Measurements from ENCODE around the gene GRK4. TPM values are rescaled to one million over a fixed set of nuclear protein-coding genes. Genes with fewer than 3 reads are reported as not detected.
"Not testable (repeated sequence)": the region's sequence is repeated elsewhere in the genome, so short reads cannot be mapped to it uniquely, and the experiment has no call there.

GRK4 gene
- 7.8 TPM for polyA plus RNA-seq (2012; ENCODE audit: insufficient read depth, insufficient read length)

- DNase-seq (ENCODE audit: low read depth, low spot score) = peak; percentile 98
- H3K4me3 ChIP-seq (ENCODE audit: low read length) = peak within 1 kb of the TSS; percentile 94
Observed at GRCh38 chr4:2963175-2963965, at the start of gene GRK4, which contains the start of gene NOP14. GRK4 (plus strand) TSS chr4:2963571; CDS start chr4:2964071, 500 bp downstream. NOP14 (minus strand) TSS chr4:2963406; CDS start chr4:2963319, 87 bp downstream.

GRCh38 chr4:2914256-2915126, 48.9 kb upstream of the GRK4 start:
- peak; percentile 44 for DNase-seq (ENCODE audit: low read depth, low spot score)
- H3K4me3 ChIP-seq (ENCODE audit: low read length) = no peak overlapping the region

- no peak overlapping the region for H3K4me3 ChIP-seq (ENCODE audit: low read length)
- no peak for DNase-seq (ENCODE audit: low read depth, low spot score)
Observed at GRCh38 chr4:2915789-2916188, 47.6 kb upstream of the GRK4 start.

- not testable (repeated sequence) for H3K4me3 ChIP-seq (ENCODE audit: low read length); DNase-seq (ENCODE audit: low read depth, low spot score)
Observed at GRCh38 chr4:2916696-2917095, 46.7 kb upstream of the GRK4 start.

DNA sequence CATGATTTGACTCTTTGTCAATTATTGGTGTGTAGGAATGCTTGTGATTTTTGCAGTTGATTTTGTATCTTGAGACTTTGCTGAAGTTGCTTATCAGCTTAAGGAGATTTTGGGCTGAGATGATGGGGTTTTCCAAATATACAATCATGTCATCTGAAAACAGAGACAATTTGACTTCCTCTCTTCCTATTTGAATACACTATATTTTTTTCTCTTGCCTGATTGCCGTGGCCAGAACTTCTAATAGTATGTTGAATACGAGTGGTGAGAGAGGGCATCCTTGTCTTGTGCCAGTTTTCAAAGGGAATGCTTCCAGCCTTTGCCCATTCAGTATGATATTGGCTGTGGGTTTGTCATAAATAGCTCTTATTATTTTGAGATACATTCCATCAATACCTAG, 45.1 kb upstream of the GRK4 start:
- H3K4me3 ChIP-seq (ENCODE audit: low read length); DNase-seq (ENCODE audit: low read depth, low spot score): not testable (repeated sequence)

DNA sequence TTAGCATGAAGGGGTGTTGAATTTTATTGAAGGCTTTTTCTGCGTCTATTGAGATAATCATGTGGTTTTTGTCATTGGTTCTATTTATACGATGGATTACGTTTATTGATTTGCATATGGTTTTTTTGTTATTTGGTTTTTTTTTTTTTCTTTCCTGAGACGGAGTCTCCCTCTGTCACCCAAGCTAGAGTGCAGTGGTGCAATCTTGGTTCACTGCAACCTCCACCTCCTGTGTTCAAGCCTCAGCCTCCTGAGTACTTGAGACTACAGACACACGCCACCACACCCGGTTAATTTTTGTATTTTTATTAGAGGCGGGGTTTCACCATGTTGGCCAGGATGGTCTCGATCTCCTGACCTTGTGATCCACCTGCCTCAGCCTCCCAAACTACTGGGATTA, 44.7 kb upstream of the GRK4 start:
- DNase-seq (ENCODE audit: low read depth, low spot score); H3K4me3 ChIP-seq (ENCODE audit: low read length): not testable (repeated sequence)

DNA sequence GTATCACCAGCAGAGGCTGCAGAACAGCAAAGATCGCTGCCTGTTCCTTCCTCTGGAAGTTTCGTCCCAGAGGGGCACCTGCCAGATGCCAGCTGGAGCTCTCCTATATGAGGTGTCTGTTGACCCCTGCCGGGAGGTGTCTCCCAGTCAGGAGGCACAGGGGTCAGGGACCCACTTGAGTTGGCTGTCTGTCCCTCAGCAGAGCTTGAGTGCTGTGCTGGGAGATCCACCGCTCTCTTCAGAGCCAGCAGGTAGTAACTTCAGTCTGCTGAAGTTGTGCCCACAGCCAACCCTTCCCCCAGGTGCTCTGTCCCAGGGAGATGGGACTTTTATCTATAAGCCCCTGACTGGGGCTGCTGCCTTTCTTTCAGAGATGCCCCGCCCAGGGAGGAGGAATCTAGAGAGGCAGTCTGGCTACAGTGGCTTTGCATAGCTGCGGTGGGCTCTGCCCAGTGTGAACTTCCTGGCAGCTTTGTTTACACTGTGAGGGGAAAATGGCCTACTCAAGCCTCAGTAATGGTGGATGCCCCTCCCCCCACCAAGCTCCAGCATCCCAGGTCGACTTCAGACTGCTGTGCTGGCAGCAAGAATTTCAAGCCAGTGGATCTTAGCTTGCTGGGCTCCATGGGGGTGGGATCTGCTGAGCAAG, 40.8 kb upstream of the GRK4 start:
- DNase-seq (ENCODE audit: low read depth, low spot score); H3K4me3 ChIP-seq (ENCODE audit: low read length): not testable (repeated sequence)

- no peak overlapping the region for H3K4me3 ChIP-seq (ENCODE audit: low read length)
- no peak for DNase-seq (ENCODE audit: low read depth, low spot score)
Observed at GRCh38 chr4:2923141-2923551, 40.2 kb upstream of the GRK4 start.

DNA sequence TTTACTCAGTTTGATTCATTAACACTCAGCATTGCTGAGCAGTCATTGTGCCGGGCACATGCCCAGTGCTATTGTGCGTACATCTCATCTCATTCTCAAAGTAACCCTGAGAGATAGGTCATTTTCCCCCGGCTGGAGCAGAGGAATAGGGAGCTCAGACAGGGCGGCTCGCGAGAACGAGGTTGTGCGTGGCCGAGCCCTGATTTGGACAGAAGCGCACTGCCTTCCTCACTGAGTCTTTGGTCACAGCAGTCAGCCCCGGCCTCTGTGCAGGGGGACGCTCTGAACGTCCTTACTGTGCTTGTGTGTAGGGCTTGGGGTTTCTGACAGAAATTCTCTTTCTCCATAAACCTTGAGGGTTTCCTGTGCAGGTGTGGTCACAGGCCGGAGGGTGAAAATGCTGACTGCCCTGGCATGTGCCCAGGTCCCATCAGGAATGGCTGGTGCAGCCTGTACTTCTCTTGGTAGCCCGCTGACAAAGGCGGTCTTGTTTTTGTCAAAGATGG, 39.6 kb upstream of the GRK4 start:
- DNase-seq (ENCODE audit: low read depth, low spot score) = no peak
- H3K4me3 ChIP-seq (ENCODE audit: low read length) = no peak overlapping the region

- H3K4me3 ChIP-seq (ENCODE audit: low read length) = no peak overlapping the region
- no peak for DNase-seq (ENCODE audit: low read depth, low spot score)
Observed at GRCh38 chr4:2924286-2924685, 39.1 kb upstream of the GRK4 start.

- DNase-seq (ENCODE audit: low read depth, low spot score) = no peak
- no peak overlapping the region for H3K4me3 ChIP-seq (ENCODE audit: low read length)
Observed at GRCh38 chr4:2924765-2925301, 38.5 kb upstream of the GRK4 start.

- H3K4me3 ChIP-seq (ENCODE audit: low read length) = no peak overlapping the region
- DNase-seq (ENCODE audit: low read depth, low spot score) = no peak
Observed at GRCh38 chr4:2925496-2925895, 37.9 kb upstream of the GRK4 start.

DNA sequence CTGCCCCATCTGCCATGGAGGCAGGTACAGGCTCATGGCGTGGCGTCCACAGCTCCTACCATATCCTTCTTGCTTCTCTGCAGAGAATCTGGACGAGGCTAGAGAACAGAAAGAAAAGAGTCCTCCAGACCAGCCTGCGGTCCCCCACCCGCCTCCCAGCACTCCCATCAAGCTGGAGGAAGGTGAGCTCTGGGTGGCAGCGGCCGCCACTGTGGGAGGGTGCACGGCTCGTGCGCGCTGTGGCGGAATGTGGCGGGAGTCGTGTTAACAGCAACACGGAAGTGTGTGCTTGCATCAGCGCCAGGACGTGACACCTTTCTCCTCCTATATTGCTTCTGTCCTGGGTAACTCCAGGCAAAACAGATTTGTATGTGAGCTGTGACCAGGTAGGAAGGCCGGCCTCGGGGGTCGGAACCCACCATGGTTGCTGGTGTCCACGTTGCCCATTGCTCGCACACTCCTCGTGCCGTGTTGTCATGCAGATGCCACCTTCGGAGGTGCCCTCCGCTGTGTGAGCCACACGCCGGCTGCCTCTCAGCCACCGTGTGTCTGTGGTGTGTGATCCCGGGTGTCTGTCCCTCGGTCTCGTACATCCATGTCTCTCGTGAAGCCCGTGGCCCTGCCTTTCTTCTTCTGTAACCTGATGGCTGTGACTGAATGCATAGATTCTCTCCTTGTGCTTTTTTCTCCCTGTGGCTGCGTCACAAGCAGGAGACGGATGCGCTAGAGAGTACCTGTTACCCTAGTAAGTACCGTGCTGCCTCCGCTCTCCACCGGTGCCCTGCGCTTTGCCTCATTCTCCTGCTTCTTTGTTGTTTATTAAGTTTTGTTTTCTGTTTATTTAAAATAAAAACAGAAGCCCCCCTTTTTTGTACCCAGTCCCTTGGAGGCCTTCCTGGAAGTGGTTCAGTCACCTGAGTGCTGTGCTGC, 37.2 kb upstream of the GRK4 start:
- no peak overlapping the region for H3K4me3 ChIP-seq (ENCODE audit: low read length)
- DNase-seq (ENCODE audit: low read depth, low spot score) = no peak

DNA sequence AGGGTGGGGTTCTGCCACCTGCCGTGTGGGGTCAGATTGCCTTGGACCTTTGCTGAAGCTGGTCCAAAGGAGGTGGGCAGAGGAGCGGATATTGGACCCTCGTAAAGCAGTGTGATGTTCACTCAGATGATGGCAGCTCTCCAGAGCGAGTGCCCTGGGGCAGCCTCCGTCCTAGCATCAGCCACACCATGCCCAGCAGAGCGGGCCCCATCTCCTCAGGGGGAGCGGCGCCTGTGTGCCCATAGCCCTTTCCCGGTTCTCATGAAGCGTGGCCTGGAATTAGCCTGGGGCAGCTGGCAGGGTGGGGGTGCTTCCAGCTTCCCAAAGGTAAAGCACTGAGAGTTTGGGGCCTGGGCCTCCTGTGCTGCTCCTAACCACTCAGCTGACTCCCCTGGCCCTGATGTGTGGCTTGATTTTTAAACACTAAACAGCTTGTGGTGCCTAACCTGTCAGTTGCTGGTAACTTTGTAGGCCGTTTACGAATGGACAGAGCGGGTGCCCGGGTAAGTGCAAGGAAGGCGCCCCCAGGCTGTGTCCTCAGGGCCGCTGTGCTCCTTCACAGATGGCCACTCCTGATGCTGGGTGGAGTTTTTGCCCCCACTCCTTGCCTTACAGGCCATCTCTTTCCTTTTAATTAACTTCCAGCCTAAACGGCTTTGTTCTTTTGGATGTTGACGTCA, 36.2 kb upstream of the GRK4 start:
- no peak overlapping the region for H3K4me3 ChIP-seq (ENCODE audit: low read length)
- no peak for DNase-seq (ENCODE audit: low read depth, low spot score)

DNA sequence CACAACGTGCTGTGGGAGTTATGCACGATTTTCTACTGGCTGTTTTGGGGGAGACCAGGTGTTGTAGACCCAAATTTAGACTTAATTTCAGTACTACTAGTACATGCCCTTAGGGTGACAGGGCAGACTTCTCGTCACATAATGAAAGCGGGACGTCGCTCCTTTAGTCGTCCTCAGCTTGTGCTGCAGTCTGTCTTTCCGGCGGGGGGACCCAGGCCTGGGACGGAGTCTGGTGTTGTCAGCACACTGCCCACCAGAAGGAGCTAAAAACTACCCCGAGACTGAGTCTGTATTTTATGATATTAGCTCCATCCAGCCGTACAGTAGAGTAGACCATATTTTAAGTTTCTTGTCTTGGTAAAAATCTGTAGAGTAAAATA, 35.7 kb upstream of the GRK4 start:
- no peak overlapping the region for H3K4me3 ChIP-seq (ENCODE audit: low read length)
- DNase-seq (ENCODE audit: low read depth, low spot score) = no peak

DNA sequence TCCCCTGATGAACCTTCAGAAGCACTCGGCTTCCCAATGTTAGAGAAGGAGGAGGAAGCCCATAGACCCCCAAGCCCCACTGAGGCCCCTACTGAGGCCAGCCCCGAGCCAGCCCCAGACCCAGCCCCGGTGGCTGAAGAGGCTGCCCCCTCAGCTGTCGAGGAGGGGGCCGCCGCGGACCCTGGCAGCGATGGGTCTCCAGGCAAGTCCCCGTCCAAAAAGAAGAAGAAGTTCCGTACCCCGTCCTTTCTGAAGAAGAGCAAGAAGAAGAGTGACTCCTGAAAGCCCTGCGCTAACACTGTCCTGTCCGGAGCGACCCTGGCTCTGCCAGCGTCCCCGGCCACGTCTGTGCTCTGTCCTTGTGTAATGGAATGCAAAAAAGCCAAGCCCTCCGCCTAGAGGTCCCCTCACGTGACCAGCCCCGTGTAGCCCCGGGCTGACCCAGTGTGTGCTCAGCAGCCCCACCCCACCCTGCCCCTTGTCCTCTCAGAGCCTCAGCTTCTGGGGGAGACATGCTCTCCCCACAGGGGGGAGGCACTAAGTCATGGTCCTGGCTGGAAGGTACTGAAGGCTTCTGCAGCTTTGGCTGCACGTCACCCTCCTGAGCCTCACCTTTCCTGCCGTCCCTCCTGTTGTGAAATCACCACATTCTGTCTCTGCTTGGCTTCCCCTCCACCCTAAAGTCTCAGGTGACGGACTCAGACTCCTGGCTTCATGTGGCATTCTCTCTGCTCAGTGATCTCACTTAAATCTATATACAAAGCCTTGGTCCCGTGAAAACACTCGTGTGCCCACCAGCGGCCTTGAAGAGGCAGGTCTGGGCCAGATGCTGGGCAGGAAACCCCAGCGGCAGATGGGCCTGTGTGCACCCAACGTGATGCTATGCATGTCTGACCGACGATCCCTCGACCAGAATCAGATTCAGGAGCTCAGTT, 34.9 kb upstream of the GRK4 start:
- H3K4me3 ChIP-seq (ENCODE audit: low read length) = no peak overlapping the region
- no peak for DNase-seq (ENCODE audit: low read depth, low spot score)

- no peak for DNase-seq (ENCODE audit: low read depth, low spot score)
- no peak overlapping the region for H3K4me3 ChIP-seq (ENCODE audit: low read length)
Observed at GRCh38 chr4:2929469-2929868, 33.9 kb upstream of the GRK4 start.
